HCT116 (cell line): ENCODE results near the gene CASTOR1. TPM values are rescaled to one million over a fixed set of nuclear protein-coding genes. Genes with fewer than 3 reads are reported as not detected.

Experiments
- ATAC-seq: fragments of 200-7000 bp; cut with Tn5 transposase; 2 replicates; pipeline ENCODE4 v1.9.1; 2020; ENCODE audit warnings: mild to moderate bottlenecking, moderate library complexity
- BruUV-seq: library from RNA; stranded (reverse); fragments of 400-500 nt; replicated peaks from 2 replicates; lab custom pipeline; 2021; lab: Mats Ljungman, UMichigan
- CTCF ChIA-PET: fragments of 300-600 bp; sonication (Branson Sonifier 250); formaldehyde crosslinking; loops from one replicate; lab custom pipeline; 2021; ENCODE audit warnings: antibody characterized with exemption; lab: Charles Lee
- POLR2A ChIA-PET: fragments of 300-600, 350-600 bp; sonication (Branson Sonifier 250); formaldehyde crosslinking; loops from one replicate; lab custom pipeline; 2021; ENCODE audit warnings: antibody characterized with exemption; lab: Charles Lee
- RAD21 ChIA-PET, 2 experiments: fragments of 300-600 bp; sonication (Branson Sonifier 250); formaldehyde crosslinking; loops; one replicate each; lab custom pipeline; 2023; ENCODE audit warnings: low total read pairs in 2 of 2; ENCODE audit not compliant: uncharacterized antibody in 2 of 2, unreplicated experiment in 2 of 2, low non-redundant PET in 1 of 2; lab: Charles Lee
- DNase-seq: peaks from one replicate; pipeline ENCODE4 v3.0.0-alpha.2; 2010; ENCODE audit warnings: low read depth, low spot score
- H2AFZ ChIP-seq: fragments of 200-600 bp; shearing (Covaris generic), sonication (generic); 2 replicates; pipeline ENCODE4 v1.6.1; 2017; ENCODE audit warnings: low read depth, mixed run types, mixed read lengths, antibody characterized with exemption, low read length; ENCODE audit not compliant: poor library complexity, severe bottlenecking
- H3K27ac ChIP-seq: 2 replicates; pipeline ENCODE4 v1.5.1; 2012; ENCODE audit warnings: low read depth, low read length
- H3K27me3 ChIP-seq: fragments of 200-600 bp; sonication (generic); 2 replicates; pipeline ENCODE4 v1.6.1; 2016; ENCODE audit warnings: mixed run types, low read length, mixed read lengths; ENCODE audit not compliant: insufficient read depth
- H3K36me3 ChIP-seq, 2 experiments: fragments of 200-500 bp in 1 of 2; fragments of 200-600 bp in 1 of 2; sonication (Bioruptor generic) in 1 of 2; sonication (generic) in 1 of 2; 2 replicates each; pipeline versions ENCODE4 v1.5.1 to v1.6.1; 2014 to 2016; ENCODE audit warnings: low read length in 2 of 2, inconsistent platforms in 1 of 2, mixed read lengths in 1 of 2, mixed run types in 1 of 2; ENCODE audit not compliant: insufficient read depth in 2 of 2, control insufficient read depth in 1 of 2
- H3K4me1 ChIP-seq, 2 experiments: fragments of 200-600 bp in 1 of 2; sonication (generic) in 1 of 2; 2 replicates each; pipeline versions ENCODE4 v1.5.1 to v1.6.1; 2012 to 2017; ENCODE audit warnings: low read length in 2 of 2, inconsistent platforms in 1 of 2, mild to moderate bottlenecking in 1 of 2, mixed read lengths in 1 of 2, mixed run types in 1 of 2, moderate library complexity in 1 of 2; ENCODE audit not compliant: insufficient read depth in 2 of 2, control insufficient read depth in 1 of 2
- H3K4me2 ChIP-seq: fragments of 200-600 bp; sonication (generic); 2 replicates; pipeline ENCODE4 v1.6.1; 2017; ENCODE audit warnings: mixed run types, low read length, mixed read lengths
- H3K4me3 ChIP-seq, 2 experiments: fragments of 200-600 bp in 1 of 2; sonication (generic) in 1 of 2; replicated peaks in 1 of 2; 2 replicates each; pipeline ENCODE4 v1.5.1; 2011 to 2016; ENCODE audit warnings: low read length in 2 of 2, control low read depth in 1 of 2, low read depth in 1 of 2, mild to moderate bottlenecking in 1 of 2, mixed read lengths in 1 of 2, mixed run types in 1 of 2
- H3K79me2 ChIP-seq: fragments of 200-600 bp; sonication (generic); 2 replicates; pipeline ENCODE4 v1.6.1; 2017; ENCODE audit warnings: mild to moderate bottlenecking, mixed run types, low read length, moderate library complexity, mixed read lengths; ENCODE audit not compliant: insufficient read depth
- H3K9ac ChIP-seq: fragments of 200-600 bp; sonication (generic); 2 replicates; pipeline ENCODE4 v1.6.1; 2016; ENCODE audit warnings: low read length, mixed read lengths
- H3K9me2 ChIP-seq: fragments of 200-600 bp; sonication (generic), shearing (Covaris generic); 2 replicates; pipeline ENCODE4 v1.6.1; 2017; ENCODE audit warnings: mixed run types, mild to moderate bottlenecking, moderate library complexity; ENCODE audit not compliant: insufficient read depth
- H3K9me3 ChIP-seq, 2 experiments: fragments of 200-500 bp in 1 of 2; fragments of 200-600 bp in 1 of 2; sonication (Bioruptor generic) in 1 of 2; sonication (generic) in 1 of 2; 2 replicates each; pipeline ENCODE4 v1.6.1; 2014 to 2017; ENCODE audit warnings: low read length in 2 of 2, mixed read lengths in 2 of 2, inconsistent platforms in 1 of 2, low read depth in 1 of 2, mild to moderate bottlenecking in 1 of 2, mixed run types in 1 of 2, moderate library complexity in 1 of 2; ENCODE audit not compliant: control insufficient read depth in 1 of 2, insufficient read depth in 1 of 2
- H4K20me1 ChIP-seq: fragments of 200-600 bp; sonication (generic), shearing (Covaris generic); 2 replicates; pipeline ENCODE4 v1.6.1; 2017; ENCODE audit warnings: mixed run types, mild to moderate bottlenecking, moderate library complexity; ENCODE audit not compliant: insufficient read depth
- CBX3 ChIP-seq: IDR thresholded peaks from 2 replicates; pipeline ENCODE4 v1.6.1; 2012; ENCODE audit warnings: low read depth
- EZH2 ChIP-seq: fragments of 200-600 bp; sonication (generic); IDR thresholded peaks from 2 replicates; pipeline ENCODE4 v1.6.1; 2017; ENCODE audit warnings: antibody characterized with exemption, mixed run types
- EZH2phosphoT487 ChIP-seq: fragments of 200-600 bp; IDR thresholded peaks from 2 replicates; pipeline ENCODE4 v1.6.1; 2018; ENCODE audit warnings: antibody characterized with exemption, borderline replicate concordance
- POLR2A ChIP-seq: IDR thresholded peaks from 2 replicates; pipeline ENCODE4 v1.7.0; 2011; ENCODE audit warnings: borderline replicate concordance; ENCODE audit not compliant: insufficient read depth, insufficient read length; ENCODE audit errors: extremely low read depth
- POLR2AphosphoS5 ChIP-seq: IDR thresholded peaks from 2 replicates; pipeline ENCODE4 v1.6.1; 2011; ENCODE audit warnings: mild to moderate bottlenecking, low read depth, low read length, moderate library complexity
- RAD21 ChIP-seq: IDR thresholded peaks from 2 replicates; pipeline ENCODE4 v1.6.1; 2012; ENCODE audit warnings: low read depth, mild to moderate bottlenecking
- SP1 ChIP-seq: IDR thresholded peaks from 2 replicates; pipeline ENCODE4 v1.6.1; 2012; ENCODE audit warnings: low read depth
- TCF7L2 ChIP-seq: IDR thresholded peaks from 2 replicates; pipeline ENCODE4 v1.7.0; 2011; ENCODE audit warnings: borderline replicate concordance, inconsistent platforms; ENCODE audit not compliant: insufficient read depth, insufficient read length; ENCODE audit errors: extremely low read depth
- YY1 ChIP-seq: IDR thresholded peaks from 2 replicates; pipeline ENCODE4 v1.6.1; 2011; ENCODE audit warnings: low read length, low read depth, moderate library complexity, mild to moderate bottlenecking; ENCODE audit not compliant: insufficient replicate concordance; ENCODE audit errors: extremely low read depth
- intact Hi-C: fragments of 100-400 bp; cut with micrococcal nuclease; formaldehyde crosslinking; loops from 2 replicates; pipeline ENCODE4 v1.10.0; 2022
- total RNA-seq: library from RNA; stranded (reverse); gene quantifications from one replicate; pipeline ENCODE4 v1.2.1, GENCODE V29; 2021; ENCODE audit not compliant: unreplicated experiment
- TF ChIP-seq, protein P1 (sequence below): IDR thresholded peaks from 2 replicates; pipeline ENCODE4 v1.6.1; 2012
- TF ChIP-seq, protein P2 (sequence below), 3 experiments: fragments of 200-600 bp in 1 of 3; sonication (generic) in 1 of 3; IDR thresholded peaks in 2 of 3; conservative IDR thresholded peaks in 1 of 3; 2 replicates each; pipeline ENCODE4 v1.5.1; 2012 to 2017; ENCODE audit warnings: low read depth in 2 of 3, low read length in 2 of 3, antibody characterized with exemption in 1 of 3, borderline replicate concordance in 1 of 3, control low read depth in 1 of 3, mild to moderate bottlenecking in 1 of 3, mixed read lengths in 1 of 3, mixed run types in 1 of 3, moderate library complexity in 1 of 3; ENCODE audit not compliant: insufficient read depth in 1 of 3
- TF ChIP-seq, protein P3 (sequence below): IDR thresholded peaks from 2 replicates; pipeline ENCODE4 v1.6.1; 2011; ENCODE audit warnings: mild to moderate bottlenecking, low read length, moderate library complexity; ENCODE audit not compliant: insufficient replicate concordance; ENCODE audit errors: extremely low read depth

CASTOR1 gene
- total RNA-seq, 1 experiment from 2014 or later = 6.5 TPM

DNA sequence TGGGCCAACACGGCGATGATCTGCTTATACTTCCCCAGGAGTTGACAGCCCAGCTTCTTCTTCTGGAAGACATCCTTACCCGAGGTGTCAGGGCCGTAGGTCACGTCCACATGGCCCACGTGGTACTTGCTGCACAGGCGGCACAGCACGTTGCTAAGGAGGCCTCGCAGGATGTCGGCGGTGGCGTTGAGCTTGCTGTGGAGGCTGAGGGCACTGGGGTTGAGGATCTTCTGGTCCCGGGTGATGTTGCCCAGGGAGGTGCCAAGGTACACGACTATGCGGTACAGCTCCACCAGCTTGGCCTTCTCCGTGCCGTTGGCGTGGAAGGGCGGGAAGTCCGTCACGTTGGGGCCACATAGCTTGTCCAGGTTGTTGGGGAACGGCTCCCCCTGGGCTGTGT, 45.6 kb downstream of the CASTOR1 start (continued):
- TF ChIP-seq, protein P1, sequence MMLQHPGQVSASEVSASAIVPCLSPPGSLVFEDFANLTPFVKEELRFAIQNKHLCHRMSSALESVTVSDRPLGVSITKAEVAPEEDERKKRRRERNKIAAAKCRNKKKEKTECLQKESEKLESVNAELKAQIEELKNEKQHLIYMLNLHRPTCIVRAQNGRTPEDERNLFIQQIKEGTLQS = no peak
- no peak for TF ChIP-seq EZH2phosphoT487
- no peak for TF ChIP-seq TCF7L2
- TF ChIP-seq POLR2AphosphoS5 = no peak
- no peak for TF ChIP-seq YY1
- no peak for TF ChIP-seq CBX3
- no peak for TF ChIP-seq EZH2
- TF ChIP-seq POLR2A = no peak
- TF ChIP-seq, protein P2, sequence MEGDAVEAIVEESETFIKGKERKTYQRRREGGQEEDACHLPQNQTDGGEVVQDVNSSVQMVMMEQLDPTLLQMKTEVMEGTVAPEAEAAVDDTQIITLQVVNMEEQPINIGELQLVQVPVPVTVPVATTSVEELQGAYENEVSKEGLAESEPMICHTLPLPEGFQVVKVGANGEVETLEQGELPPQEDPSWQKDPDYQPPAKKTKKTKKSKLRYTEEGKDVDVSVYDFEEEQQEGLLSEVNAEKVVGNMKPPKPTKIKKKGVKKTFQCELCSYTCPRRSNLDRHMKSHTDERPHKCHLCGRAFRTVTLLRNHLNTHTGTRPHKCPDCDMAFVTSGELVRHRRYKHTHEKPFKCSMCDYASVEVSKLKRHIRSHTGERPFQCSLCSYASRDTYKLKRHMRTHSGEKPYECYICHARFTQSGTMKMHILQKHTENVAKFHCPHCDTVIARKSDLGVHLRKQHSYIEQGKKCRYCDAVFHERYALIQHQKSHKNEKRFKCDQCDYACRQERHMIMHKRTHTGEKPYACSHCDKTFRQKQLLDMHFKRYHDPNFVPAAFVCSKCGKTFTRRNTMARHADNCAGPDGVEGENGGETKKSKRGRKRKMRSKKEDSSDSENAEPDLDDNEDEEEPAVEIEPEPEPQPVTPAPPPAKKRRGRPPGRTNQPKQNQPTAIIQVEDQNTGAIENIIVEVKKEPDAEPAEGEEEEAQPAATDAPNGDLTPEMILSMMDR (IDR thresholded peaks at IDR 0.05 in 2 of 3, conservative IDR thresholded peaks at IDR 0.05 in 1 of 3; ENCODE audit: borderline replicate concordance in 1 of 3, insufficient read depth in 1 of 3, low read depth in 2 of 3, low read length in 2 of 3) = no peak

DNA sequence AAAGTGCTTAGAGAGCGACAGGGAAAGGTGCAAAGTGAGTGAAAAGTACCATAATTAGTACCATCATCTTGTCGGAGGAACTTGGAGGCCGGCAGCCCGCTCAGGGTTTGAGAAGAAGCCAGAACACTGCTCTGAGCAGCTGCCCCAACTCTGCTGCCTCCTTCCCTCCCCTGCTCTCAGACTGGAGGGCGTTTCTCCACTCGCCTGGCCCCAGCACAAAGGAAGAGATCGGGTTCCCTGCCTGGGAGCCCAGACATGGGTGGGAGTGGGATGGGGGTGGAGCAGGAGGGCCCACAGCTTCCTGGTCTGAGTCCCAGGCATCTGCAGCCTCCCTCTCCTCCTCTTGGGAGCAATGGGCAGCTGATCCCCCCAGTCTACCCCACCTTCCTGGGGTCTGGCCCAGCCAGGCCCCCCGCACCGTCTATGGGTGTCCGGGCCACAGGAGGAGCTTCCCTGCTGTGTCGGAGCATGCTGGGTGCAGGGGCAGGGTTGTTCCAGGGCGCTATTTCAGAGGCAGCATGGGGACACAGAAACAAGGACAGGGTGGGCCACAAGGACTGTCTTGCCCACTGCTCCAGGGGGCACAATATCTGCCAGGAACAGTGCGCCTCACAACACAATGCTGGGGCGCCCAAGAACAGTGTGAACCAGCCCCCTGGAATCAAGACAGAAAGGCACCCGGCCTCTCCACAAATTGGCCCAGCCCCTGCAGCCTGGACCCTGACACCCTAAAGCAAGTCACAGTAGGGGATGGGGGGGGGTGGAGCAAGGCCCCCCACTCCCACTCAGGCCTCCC, 47.5 kb downstream of the CASTOR1 start:
- DNase-seq (no peak), ATAC-seq (no peak)
- peak overlapping the region; percentile 34 for H3K9ac ChIP-seq
- H3K27me3 ChIP-seq = no peaks in the 10 kb centered on the region
- H3K9me3 ChIP-seq = no peaks in the 10 kb centered on the region
- TF ChIP-seq, protein P2 (IDR thresholded peaks at IDR 0.05 in 2 of 3, conservative IDR thresholded peaks at IDR 0.05 in 1 of 3; ENCODE audit: borderline replicate concordance in 1 of 3, insufficient read depth in 1 of 3, low read depth in 2 of 3, low read length in 2 of 3) = no peak
- no peak for TF ChIP-seq CBX3
- no peak for TF ChIP-seq TCF7L2
- no peak for TF ChIP-seq POLR2A
- TF ChIP-seq, protein P3, sequence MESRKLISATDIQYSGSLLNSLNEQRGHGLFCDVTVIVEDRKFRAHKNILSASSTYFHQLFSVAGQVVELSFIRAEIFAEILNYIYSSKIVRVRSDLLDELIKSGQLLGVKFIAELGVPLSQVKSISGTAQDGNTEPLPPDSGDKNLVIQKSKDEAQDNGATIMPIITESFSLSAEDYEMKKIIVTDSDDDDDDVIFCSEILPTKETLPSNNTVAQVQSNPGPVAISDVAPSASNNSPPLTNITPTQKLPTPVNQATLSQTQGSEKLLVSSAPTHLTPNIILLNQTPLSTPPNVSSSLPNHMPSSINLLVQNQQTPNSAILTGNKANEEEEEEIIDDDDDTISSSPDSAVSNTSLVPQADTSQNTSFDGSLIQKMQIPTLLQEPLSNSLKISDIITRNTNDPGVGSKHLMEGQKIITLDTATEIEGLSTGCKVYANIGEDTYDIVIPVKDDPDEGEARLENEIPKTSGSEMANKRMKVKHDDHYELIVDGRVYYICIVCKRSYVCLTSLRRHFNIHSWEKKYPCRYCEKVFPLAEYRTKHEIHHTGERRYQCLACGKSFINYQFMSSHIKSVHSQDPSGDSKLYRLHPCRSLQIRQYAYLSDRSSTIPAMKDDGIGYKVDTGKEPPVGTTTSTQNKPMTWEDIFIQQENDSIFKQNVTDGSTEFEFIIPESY = no peak
- TF ChIP-seq SP1 = no peak
- TF ChIP-seq RAD21 = no peak
- peak overlapping the region; percentile 26; the same call in 1 of the 2 replicates for H3K4me2 ChIP-seq
- H4K20me1 ChIP-seq = no peaks in the 10 kb centered on the region
- ChIA-PET CTCF (no interaction called here), POLR2A (interaction anchor here (1.2 to 7.5 kb wide), 4 partner anchors 17 to 182 kb away, joined by 3 to 61 read pairs (median 4); no protein-coding TSS in a partner anchor), RAD21 (no interaction called here)
- H3K79me2 ChIP-seq = peaks cover 40% of the 10 kb centered on the region; the same call in 1 of the 2 replicates
- H3K4me1 ChIP-seq = peaks cover 29 to 100% of the 10 kb centered on the region in 2 experiments
- no peak overlapping the region for H3K4me3 ChIP-seq
- H2AFZ ChIP-seq = no peak overlapping the region
- H3K36me3 ChIP-seq = peaks cover 4 to 36% of the 10 kb centered on the region in 2 experiments; a peak in 3 of 4 replicates
- no TSS peak for BruUV-seq
- H3K9me2 ChIP-seq = no peaks in the 10 kb centered on the region
- peak overlapping the region; percentile 85; the same call in 1 of the 2 replicates for H3K27ac ChIP-seq
- intact Hi-C loops = no loop called here
